ENCODE data around the gene SLC22A17.

Gene SLC22A17

GRCh38 chr14:23365732-23366425 is 13.2 kb upstream of the SLC22A17 start:
- ChIA-PET POLR2A (no interaction called here), CTCF (no interaction called here)
- no peak for DNase-seq (ENCODE audit: extremely low spot score)
- TF ChIP-seq ZNF384 (IDR thresholded peaks at IDR 0.05) (no peak), LEF1 (IDR thresholded peaks at IDR 0.05; ENCODE audit: borderline replicate concordance) (no peak), FOXM1 (IDR thresholded peaks at IDR 0.05; ENCODE audit: borderline replicate concordance) (no peak), SP1 (IDR thresholded peaks at IDR 0.05) (no peak), ELF4 (IDR thresholded peaks at IDR 0.05) (no peak), PKNOX1 (IDR thresholded peaks at IDR 0.05) (no peak), CTBP1 (IDR thresholded peaks at IDR 0.05; ENCODE audit: borderline replicate concordance) (no peak), ARNT (IDR thresholded peaks at IDR 0.05) (no peak), L3MBTL2 (conservative IDR thresholded peaks at IDR 0.05) (no peak), BHLHE40 (IDR thresholded peaks at IDR 0.05; ENCODE audit: borderline replicate concordance) (no peak), NFRKB (IDR thresholded peaks at IDR 0.05) (no peak), FOXK2 (IDR thresholded peaks at IDR 0.05) (no peak), HDGF (IDR thresholded peaks at IDR 0.05; ENCODE audit: borderline replicate concordance) (no peak), TARDBP (IDR thresholded peaks at IDR 0.05) (no peak), FOXA1 (IDR thresholded peaks at IDR 0.05) (no peak), SUZ12 (IDR thresholded peaks at IDR 0.05) (no peak)

- DNase-seq (ENCODE audit: extremely low spot score) = no peak
- CTCF ChIA-PET = no interaction called here
Observed at GRCh38 chr14:23365036-23365731, 12.5 kb upstream of the SLC22A17 start, which contains the start of gene EFS. EFS (minus strand) TSS chr14:23365172; CDS start chr14:23365025, 147 bp downstream.

GRCh38 chr14:23364164-23365035 is 11.7 kb upstream of the SLC22A17 start:
- ChIA-PET CTCF (interaction anchor here (0.9 to 1.0 kb wide), 2 partner anchors 11 to 37 kb away, joined by 3 read pairs; partner anchors contain the start of gene SLC22A17), POLR2A (interaction anchor here (0.8 kb wide), 1 partner anchor 12 kb away, joined by 3 read pairs; the partner anchor contains the start of gene SLC22A17)
- no peak for TF ChIP-seq SP1 (IDR thresholded peaks at IDR 0.05)
- no peak for TF ChIP-seq PKNOX1 (IDR thresholded peaks at IDR 0.05)
- TF ChIP-seq L3MBTL2 (conservative IDR thresholded peaks at IDR 0.05) = no peak
- no peak for TF ChIP-seq ELF4 (IDR thresholded peaks at IDR 0.05)
- TF ChIP-seq NFRKB (IDR thresholded peaks at IDR 0.05) = no peak
- TF ChIP-seq CTBP1 (IDR thresholded peaks at IDR 0.05; ENCODE audit: borderline replicate concordance) = no peak
- TF ChIP-seq SUZ12 (IDR thresholded peaks at IDR 0.05) = no peak
- no peak for TF ChIP-seq TARDBP (IDR thresholded peaks at IDR 0.05)
- no peak for TF ChIP-seq LEF1 (IDR thresholded peaks at IDR 0.05; ENCODE audit: borderline replicate concordance)
- TF ChIP-seq FOXM1 (IDR thresholded peaks at IDR 0.05; ENCODE audit: borderline replicate concordance) = no peak
- DNase-seq (ENCODE audit: extremely low spot score) = no peak

More at GRCh38 chr14:23365036-23365731, 12.5 kb upstream of the SLC22A17 start, which contains the start of gene EFS:
- POLR2A ChIA-PET = no interaction called here
- no peak for TF ChIP-seq FOXK2 (IDR thresholded peaks at IDR 0.05)
- TF ChIP-seq ZNF384 (IDR thresholded peaks at IDR 0.05) = no peak
- TF ChIP-seq HDGF (IDR thresholded peaks at IDR 0.05; ENCODE audit: borderline replicate concordance) = no peak
- TF ChIP-seq ELF4 (IDR thresholded peaks at IDR 0.05) = no peak
- no peak for TF ChIP-seq NFRKB (IDR thresholded peaks at IDR 0.05)
- TF ChIP-seq SUZ12 (IDR thresholded peaks at IDR 0.05) = no peak
- no peak for TF ChIP-seq TARDBP (IDR thresholded peaks at IDR 0.05)
- no peak for TF ChIP-seq CTBP1 (IDR thresholded peaks at IDR 0.05; ENCODE audit: borderline replicate concordance)
- TF ChIP-seq L3MBTL2 (conservative IDR thresholded peaks at IDR 0.05) = no peak
- no peak for TF ChIP-seq ARNT (IDR thresholded peaks at IDR 0.05)
- TF ChIP-seq FOXA1 (IDR thresholded peaks at IDR 0.05) = no peak
- no peak for TF ChIP-seq PKNOX1 (IDR thresholded peaks at IDR 0.05)
- TF ChIP-seq LEF1 (IDR thresholded peaks at IDR 0.05; ENCODE audit: borderline replicate concordance) = no peak

- ChIA-PET CTCF (interaction anchor here (0.5 to 2.7 kb wide), 4 partner anchors 8 to 103 kb away, joined by 4 to 13 read pairs (median 5); no protein-coding TSS in a partner anchor), POLR2A (interaction anchor here (0.8 kb wide), 1 partner anchor 41 kb away, joined by 3 read pairs; the partner anchor contains the start of gene PABPN1)
- DNase-seq (ENCODE audit: extremely low spot score) = no peak
- TF ChIP-seq ZNF384 (IDR thresholded peaks at IDR 0.05) = no peak
- TF ChIP-seq ELF4 (IDR thresholded peaks at IDR 0.05) = no peak
- TF ChIP-seq CTBP1 (IDR thresholded peaks at IDR 0.05; ENCODE audit: borderline replicate concordance) = no peak
- no peak for TF ChIP-seq LEF1 (IDR thresholded peaks at IDR 0.05; ENCODE audit: borderline replicate concordance)
- TF ChIP-seq FOXM1 (IDR thresholded peaks at IDR 0.05; ENCODE audit: borderline replicate concordance) = no peak
- no peak for TF ChIP-seq L3MBTL2 (conservative IDR thresholded peaks at IDR 0.05)
- no peak for TF ChIP-seq BHLHE40 (IDR thresholded peaks at IDR 0.05; ENCODE audit: borderline replicate concordance)
- TF ChIP-seq PKNOX1 (IDR thresholded peaks at IDR 0.05) = no peak
- TF ChIP-seq TARDBP (IDR thresholded peaks at IDR 0.05) = no peak
- TF ChIP-seq SUZ12 (IDR thresholded peaks at IDR 0.05) = no peak
- no peak for TF ChIP-seq NFRKB (IDR thresholded peaks at IDR 0.05)
- TF ChIP-seq FOXK2 (IDR thresholded peaks at IDR 0.05) = no peak
- no peak for TF ChIP-seq SP1 (IDR thresholded peaks at IDR 0.05)
- no peak for TF ChIP-seq FOXA1 (IDR thresholded peaks at IDR 0.05)
Observed at GRCh38 chr14:23362200-23362599, 9.5 kb upstream of the SLC22A17 start.

All from HEK293T (cell line).